Activated CD8-positive, alpha-beta T cell treated with anti-CD3 and anti-CD28 coated beads for 36 hours (primary cell): ENCODE results near the gene PNMA8C. TPM values are rescaled to one million over a fixed set of nuclear protein-coding genes. Genes with fewer than 3 reads are reported as not detected.

Experiments used
- ATAC-seq: fragments of 200-7000 bp; cut with Tn5 transposase; one replicate; pipeline ENCODE4 v1.10.0; 2021; ENCODE audit warnings: mild to moderate bottlenecking, moderate library complexity
- CTCF ChIA-PET: fragments of 350-600 bp; sonication (Branson Sonifier 250); formaldehyde crosslinking; loops from one replicate; lab custom pipeline; 2021; ENCODE audit warnings: antibody characterized with exemption; lab: Charles Lee
- POLR2A ChIA-PET: fragments of 350-600 bp; sonication (Branson Sonifier 250); formaldehyde crosslinking; loops from one replicate; lab custom pipeline; 2021; ENCODE audit warnings: antibody characterized with exemption; lab: Charles Lee
- DNase-seq: peaks from one replicate; pipeline ENCODE4 v3.0.0-alpha.2; 2020
- H3K27ac Mint-ChIP-seq: one replicate; pipeline ENCODE4 v1.8.0; 2021; ENCODE audit warnings: mild to moderate bottlenecking, mixed read lengths
- H3K27me3 Mint-ChIP-seq: one replicate; pipeline ENCODE4 v1.8.0; 2021; ENCODE audit warnings: mixed read lengths
- H3K36me3 Mint-ChIP-seq: one replicate; pipeline ENCODE4 v1.8.0; 2021; ENCODE audit warnings: low read depth, mixed read lengths
- H3K4me1 Mint-ChIP-seq: one replicate; pipeline ENCODE4 v1.8.0; 2021; ENCODE audit warnings: low read depth, mixed read lengths
- H3K4me3 Mint-ChIP-seq: one replicate; pipeline ENCODE4 v1.8.0; 2021; ENCODE audit warnings: mild to moderate bottlenecking, moderate library complexity, mixed read lengths
- H3K9me3 Mint-ChIP-seq: one replicate; pipeline ENCODE4 v1.8.0; 2021; ENCODE audit warnings: mixed read lengths
- CTCF ChIP-seq: fragments of 200-600 bp; IDR thresholded peaks from one replicate; pipeline ENCODE4 v1.8.0; 2022; ENCODE audit warnings: antibody characterized with exemption, mild to moderate bottlenecking
- intact Hi-C: fragments of 100-400 bp; cut with micrococcal nuclease; formaldehyde crosslinking; loops from one replicate; pipeline ENCODE4 v1.10.0; 2022
- total RNA-seq, 2 experiments: library from RNA; stranded (reverse); gene quantifications; one replicate each; pipeline ENCODE4 v1.2.3, GENCODE V29; 2021

PNMA8C gene
- total RNA-seq, 2 experiments from 2014 or later: not detected

GRCh38 chr19:46466536-46467196 lies 37.9 kb upstream of the PNMA8C start:
- DNase-seq (peak; percentile 10), ATAC-seq (no peak)
- H3K9me3 Mint-ChIP-seq: no peaks in the 10 kb centered on the region
- no peak overlapping the region for H3K27ac Mint-ChIP-seq
- POLR2A ChIA-PET: no interaction called here
- CTCF ChIA-PET: interaction anchor here (1.0 to 1.5 kb wide), 2 partner anchors 62 to 71 kb away, joined by 3 read pairs; no protein-coding TSS in a partner anchor
- no peak overlapping the region for H3K4me3 Mint-ChIP-seq
- no peaks in the 10 kb centered on the region for H3K36me3 Mint-ChIP-seq
- no peak for TF ChIP-seq CTCF
- peaks cover 17% of the 10 kb centered on the region for H3K27me3 Mint-ChIP-seq
- no peaks in the 10 kb centered on the region for H3K4me1 Mint-ChIP-seq
- intact Hi-C loops: no loop called here

GRCh38 chr19:46463516-46463915 lies 34.8 kb upstream of the PNMA8C start:
- H3K36me3 Mint-ChIP-seq: no peaks in the 10 kb centered on the region
- intact Hi-C loops: no loop called here
- H3K4me3 Mint-ChIP-seq: no peak overlapping the region
- TF ChIP-seq CTCF: no peak
- H3K9me3 Mint-ChIP-seq: no peaks in the 10 kb centered on the region
- CTCF ChIA-PET: no interaction called here
- POLR2A ChIA-PET: no interaction called here
- H3K27me3 Mint-ChIP-seq: peaks cover 12% of the 10 kb centered on the region
- no peaks in the 10 kb centered on the region for H3K4me1 Mint-ChIP-seq
- ATAC-seq (no peak), DNase-seq (no peak)
- H3K27ac Mint-ChIP-seq: no peak overlapping the region

- DNase-seq (no peak), ATAC-seq (no peak)
- POLR2A ChIA-PET: interaction anchor here (0.7 kb wide), 1 partner anchor 435 kb away, joined by 3 read pairs; no protein-coding TSS in a partner anchor
- CTCF ChIA-PET: no interaction called here
- H3K9me3 Mint-ChIP-seq: no peaks in the 10 kb centered on the region
- intact Hi-C loops: no loop called here
- H3K36me3 Mint-ChIP-seq: no peaks in the 10 kb centered on the region
- H3K27ac Mint-ChIP-seq: no peak overlapping the region
- no peak for TF ChIP-seq CTCF
- no peaks in the 10 kb centered on the region for H3K4me1 Mint-ChIP-seq
- H3K4me3 Mint-ChIP-seq: no peak overlapping the region
- peaks cover 9% of the 10 kb centered on the region for H3K27me3 Mint-ChIP-seq
These were observed 32.8 kb upstream of the PNMA8C start for GRCh38 chr19:46461537-46461936.

GRCh38 chr19:46460981-46461380 lies 32.2 kb upstream of the PNMA8C start:
- H3K36me3 Mint-ChIP-seq: no peaks in the 10 kb centered on the region
- intact Hi-C loops: no loop called here
- CTCF ChIA-PET: interaction anchor here (1.6 kb wide), 1 partner anchor 65 kb away, joined by 5 read pairs; no protein-coding TSS in a partner anchor
- no peak overlapping the region for H3K4me3 Mint-ChIP-seq
- POLR2A ChIA-PET: no interaction called here
- TF ChIP-seq CTCF: no peak
- H3K4me1 Mint-ChIP-seq: no peaks in the 10 kb centered on the region
- DNase-seq: no peak
- no peak overlapping the region for H3K27ac Mint-ChIP-seq
- no peak for ATAC-seq
- no peaks in the 10 kb centered on the region for H3K9me3 Mint-ChIP-seq
- H3K27me3 Mint-ChIP-seq: peaks cover 12% of the 10 kb centered on the region

- TF ChIP-seq CTCF: no peak
- Mint-ChIP-seq H3K36me3 (no peaks in the 10 kb centered on the region), H3K27ac (no peak overlapping the region), H3K9me3 (no peaks in the 10 kb centered on the region), H3K4me1 (no peaks in the 10 kb centered on the region), H3K4me3 (no peak overlapping the region), H3K27me3 (peaks cover 12% of the 10 kb centered on the region)
- POLR2A ChIA-PET: no interaction called here
- intact Hi-C loops: no loop called here
- ATAC-seq (no peak), DNase-seq (no peak)
- CTCF ChIA-PET: interaction anchor here (1.6 kb wide), 1 partner anchor 64 kb away, joined by 5 read pairs; no protein-coding TSS in a partner anchor
These were observed 31.3 kb upstream of the PNMA8C start for GRCh38 chr19:46460055-46460454.
